Esophagus squamous epithelium (tissue), 5 donors: ENCODE measurements around the gene SPDYE3. TPM values are rescaled to one million over a fixed set of nuclear protein-coding genes. Genes with fewer than 3 reads are reported as not detected.

Experiments used
- DNase-seq: peaks from one replicate; lab custom pipeline; 2025; lab: John Stamatoyannopoulos, UW
- H3K27ac ChIP-seq, 4 donors: fragments of 200-600 bp; sonication (generic); one replicate each; pipeline ENCODE4 v1.5.1; 2016 to 2019; ENCODE audit warnings: mild to moderate bottlenecking in 1 of 4
- H3K27me3 ChIP-seq, 4 donors: fragments of 200-600 bp; sonication (generic); 1 replicate in 3 of 4; 2 replicates in 1 of 4; pipeline versions ENCODE4 v1.5.1 to v1.6.0; 2017 to 2021; ENCODE audit warnings: antibody characterized with exemption in 1 of 4
- H3K36me3 ChIP-seq, 3 donors: fragments of 200-600 bp; sonication (generic); one replicate each; pipeline ENCODE4 v1.5.1; 2016 to 2019
- H3K4me1 ChIP-seq, 3 donors: fragments of 200-600 bp; sonication (generic); one replicate each; pipeline ENCODE4 v1.5.1; 2017 to 2019
- H3K4me3 ChIP-seq, 4 donors: fragments of 200-600 bp; sonication (generic); 1 replicate in 3 of 4; 2 replicates in 1 of 4; pipeline ENCODE4 v1.5.1; 2016 to 2019; ENCODE audit warnings: mild to moderate bottlenecking in 2 of 4, moderate library complexity in 1 of 4
- H3K9me3 ChIP-seq, 3 donors: fragments of 200-600 bp; sonication (generic); one replicate each; pipeline ENCODE4 v1.5.1; 2016 to 2019
- POLR2A ChIP-seq, 4 donors: fragments of 450-650 bp; IDR thresholded peaks; one replicate each; pipeline ENCODE4 v1.6.1; 2017; ENCODE audit warnings: antibody characterized with exemption in 4 of 4, mild to moderate bottlenecking in 4 of 4, moderate library complexity in 3 of 4
- WGBS, 2 donors: methylation state at CpG; one replicate each; pipeline ENCODE4 v1.1.5; 2018; 5-methylcytosine and 5-hydroxymethylcytosine counted together
- intact Hi-C: fragments of 100-400 bp; cut with DNase I; formaldehyde crosslinking; loops from one replicate; pipeline ENCODE4 v1.15.0; 2022
- total RNA-seq, 4 donors: library from RNA; depleted of rRNA; stranded (reverse); fragments of >200 nt; gene quantifications; one replicate each; pipeline ENCODE4 v1.1.0, GENCODE V29; 2016
- TF ChIP-seq, protein P1 (sequence below), 6 experiments: fragments of 450-650 bp in 4 of 6; fragments of 200-600 bp in 2 of 6; sonication (generic) in 2 of 6; IDR thresholded peaks; one replicate each; pipeline ENCODE4 v1.5.1; 2016 to 2019; ENCODE audit warnings: antibody characterized with exemption in 6 of 6, mild to moderate bottlenecking in 4 of 6, moderate library complexity in 4 of 6
- donor health status: DM: yes; HTN: yes; CAD: no.

Gene SPDYE3
- total RNA-seq, 4 donors from 2014 or later = not detected

DNA sequence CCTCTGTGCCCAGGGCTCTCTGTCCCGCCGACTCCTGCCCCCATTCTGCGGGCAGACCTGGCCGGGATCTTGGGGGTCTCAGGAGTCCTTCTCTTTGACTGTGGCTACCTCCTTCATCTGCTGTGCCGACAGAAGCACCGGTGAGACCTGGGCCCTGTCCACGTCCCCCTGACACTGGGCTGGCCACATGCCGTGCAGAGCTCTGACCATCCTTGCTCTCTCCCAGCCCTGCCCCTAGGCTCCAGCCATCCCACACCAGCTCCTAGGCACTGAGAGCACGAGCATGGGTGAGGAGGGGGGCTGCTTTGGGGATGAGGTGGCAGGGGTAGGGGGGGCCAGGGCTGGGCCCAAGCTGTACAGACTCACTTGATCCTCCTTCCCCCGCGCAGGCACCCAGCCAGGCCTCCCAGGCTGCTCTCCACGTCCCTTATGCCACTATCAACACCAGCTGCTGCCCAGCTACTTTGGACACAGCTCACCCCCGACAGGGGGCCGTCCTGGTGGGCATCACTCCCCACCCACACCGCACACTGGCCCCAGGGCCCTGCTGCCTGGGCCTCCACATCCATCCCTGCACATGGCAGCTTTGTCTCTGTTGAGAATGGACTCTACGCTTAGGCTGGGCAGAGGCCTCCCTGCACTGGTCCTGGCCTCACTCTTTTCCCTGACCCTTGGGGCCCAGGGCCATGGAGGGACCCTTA, 45.6 kb downstream of the SPDYE3 start:
- no peaks in the 10 kb centered on the region for H3K4me1 ChIP-seq
- WGBS, 2 donors = 88 to 96% methylated on average over 4 to 9 of the region's 16 CpGs
- H3K4me3 ChIP-seq = no peak overlapping the region
- TF ChIP-seq POLR2A (IDR thresholded peaks at IDR 0.05) = no peak
- TF ChIP-seq, protein P1, sequence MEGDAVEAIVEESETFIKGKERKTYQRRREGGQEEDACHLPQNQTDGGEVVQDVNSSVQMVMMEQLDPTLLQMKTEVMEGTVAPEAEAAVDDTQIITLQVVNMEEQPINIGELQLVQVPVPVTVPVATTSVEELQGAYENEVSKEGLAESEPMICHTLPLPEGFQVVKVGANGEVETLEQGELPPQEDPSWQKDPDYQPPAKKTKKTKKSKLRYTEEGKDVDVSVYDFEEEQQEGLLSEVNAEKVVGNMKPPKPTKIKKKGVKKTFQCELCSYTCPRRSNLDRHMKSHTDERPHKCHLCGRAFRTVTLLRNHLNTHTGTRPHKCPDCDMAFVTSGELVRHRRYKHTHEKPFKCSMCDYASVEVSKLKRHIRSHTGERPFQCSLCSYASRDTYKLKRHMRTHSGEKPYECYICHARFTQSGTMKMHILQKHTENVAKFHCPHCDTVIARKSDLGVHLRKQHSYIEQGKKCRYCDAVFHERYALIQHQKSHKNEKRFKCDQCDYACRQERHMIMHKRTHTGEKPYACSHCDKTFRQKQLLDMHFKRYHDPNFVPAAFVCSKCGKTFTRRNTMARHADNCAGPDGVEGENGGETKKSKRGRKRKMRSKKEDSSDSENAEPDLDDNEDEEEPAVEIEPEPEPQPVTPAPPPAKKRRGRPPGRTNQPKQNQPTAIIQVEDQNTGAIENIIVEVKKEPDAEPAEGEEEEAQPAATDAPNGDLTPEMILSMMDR (IDR thresholded peaks at IDR 0.05) = no peak
- H3K9me3 ChIP-seq = no peaks in the 10 kb centered on the region
- no peak for DNase-seq
- no peaks in the 10 kb centered on the region for H3K27me3 ChIP-seq
- H3K36me3 ChIP-seq = peaks cover 46 to 100% (median 65%) of the 10 kb centered on the region in 3 donors
- intact Hi-C loops = loop anchor here (10.0 kb wide), 1 partner anchor 118 kb away; no protein-coding TSS in a partner anchor
- H3K27ac ChIP-seq = no peak overlapping the region

DNA sequence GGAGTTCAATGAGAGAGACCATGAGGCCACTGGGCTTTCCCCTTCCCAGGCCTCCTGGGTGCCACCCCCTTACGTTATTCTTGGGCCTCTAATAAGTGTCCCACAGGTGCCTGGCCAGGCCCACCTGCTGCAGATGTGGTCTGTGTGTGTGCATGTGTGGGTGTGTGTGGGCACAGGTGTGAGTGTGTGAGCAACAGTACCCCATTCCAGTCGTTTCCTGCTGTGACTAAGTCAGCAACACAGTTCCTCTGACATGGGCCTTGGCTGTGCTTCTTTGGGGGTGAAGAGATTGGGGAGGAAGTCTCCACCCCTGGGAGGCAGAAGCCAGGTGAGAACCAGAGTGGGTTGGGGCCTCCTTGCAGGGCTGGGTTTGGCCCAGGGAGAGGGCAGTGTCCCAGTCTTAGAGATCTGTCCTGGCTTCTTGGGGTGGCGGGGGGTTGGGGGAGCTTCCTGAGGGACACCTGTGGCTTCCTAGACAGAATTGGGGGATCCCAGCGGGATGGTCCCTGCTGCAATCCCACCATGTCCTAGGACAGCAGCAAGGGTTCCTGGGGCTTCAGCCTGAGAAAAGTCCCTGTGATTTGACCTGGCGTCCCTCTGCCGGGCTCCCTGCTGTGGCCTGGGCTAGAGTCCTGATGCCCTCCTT, 46.3 kb downstream of the SPDYE3 start:
- no peak for DNase-seq
- Histone ChIP-seq H3K36me3 (peaks cover 46 to 100% (median 65%) of the 10 kb centered on the region in 3 donors), H3K4me3 (no peak overlapping the region), H3K27me3 (no peaks in the 10 kb centered on the region), H3K27ac (no peak overlapping the region), H3K4me1 (no peaks in the 10 kb centered on the region), H3K9me3 (no peaks in the 10 kb centered on the region)
- intact Hi-C loops = loop anchor here (10.0 kb wide), 1 partner anchor 119 kb away; no protein-coding TSS in a partner anchor
- WGBS, 2 donors = 86 to 90% methylated on average over 1 to 2 of the region's 6 CpGs
- TF ChIP-seq, protein P1 (IDR thresholded peaks at IDR 0.05) = no peak
- TF ChIP-seq POLR2A (IDR thresholded peaks at IDR 0.05) = no peak

DNA sequence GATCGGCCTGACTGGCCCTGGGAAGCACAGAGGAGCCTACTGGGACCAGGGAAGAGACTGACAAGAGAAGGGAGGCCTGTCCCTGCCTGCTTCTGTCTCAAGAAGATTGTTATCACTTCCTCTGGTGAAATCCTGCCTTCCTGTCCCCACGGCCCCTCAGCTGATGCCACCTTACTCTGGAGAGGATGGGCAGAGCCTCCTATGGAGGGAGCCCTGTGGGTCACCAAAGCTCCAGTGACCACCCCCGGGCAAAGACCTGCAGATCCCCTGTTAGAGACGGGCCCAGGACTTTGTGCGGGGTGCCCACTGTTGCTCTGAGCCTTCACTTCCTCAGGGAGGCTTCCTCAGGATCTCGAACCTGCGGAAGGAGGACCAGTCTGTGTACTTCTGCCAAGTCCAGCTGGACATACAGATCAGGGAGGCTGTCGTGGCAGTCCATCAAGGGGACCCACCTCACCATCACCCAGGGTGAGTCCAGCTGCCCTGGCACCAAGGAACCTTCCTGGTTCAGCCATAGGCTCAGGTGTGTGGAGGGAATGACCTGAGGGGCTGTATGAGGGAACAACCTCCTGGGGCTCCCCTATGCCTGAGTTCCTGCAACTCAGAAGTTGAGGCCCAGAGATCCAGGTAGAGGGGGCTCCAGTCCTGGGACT, 49.0 kb downstream of the SPDYE3 start:
- intact Hi-C loops = loop anchor here (10.0 kb wide), 1 partner anchor 122 kb away; no protein-coding TSS in a partner anchor
- Histone ChIP-seq H3K27me3 (no peaks in the 10 kb centered on the region), H3K36me3 (peaks cover 49 to 100% (median 63%) of the 10 kb centered on the region in 3 donors), H3K27ac (no peak overlapping the region), H3K9me3 (no peaks in the 10 kb centered on the region), H3K4me1 (no peaks in the 10 kb centered on the region), H3K4me3 (no peak overlapping the region)
- no peak for DNase-seq
- 81% methylated on average over 4 of the region's 8 CpGs; no CpG with 5 or more reads in 1 of the 2 donors for WGBS, 2 donors
- TF ChIP-seq, protein P1 (IDR thresholded peaks at IDR 0.05) = no peak
- no peak for TF ChIP-seq POLR2A (IDR thresholded peaks at IDR 0.05)

DNA sequence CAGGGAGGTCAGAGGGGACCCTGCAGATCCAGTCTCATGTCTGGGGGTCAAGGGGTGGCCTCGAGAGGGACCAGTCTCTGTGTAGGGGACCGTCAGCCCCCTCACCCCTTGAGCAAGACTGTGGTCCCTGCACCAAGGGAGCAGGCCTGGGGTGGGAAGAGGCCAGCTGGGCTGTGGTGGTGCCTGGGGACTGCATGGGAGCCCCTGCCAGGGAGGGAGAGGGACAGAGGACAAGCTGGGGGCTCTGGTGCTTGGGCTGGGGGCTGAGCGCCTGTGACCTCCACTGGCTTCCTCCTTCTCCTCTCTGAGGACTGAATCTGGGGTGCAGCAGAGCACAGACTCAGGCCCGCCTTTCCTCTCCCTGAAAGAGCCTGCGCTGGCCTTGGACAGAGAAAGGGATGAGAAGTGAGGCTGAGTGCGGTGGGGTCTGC, 49.6 kb downstream of the SPDYE3 start:
- H3K4me3 ChIP-seq = no peak overlapping the region
- H3K4me1 ChIP-seq = no peaks in the 10 kb centered on the region
- intact Hi-C loops = loop anchor here (10.0 kb wide), 1 partner anchor 122 kb away; no protein-coding TSS in a partner anchor
- TF ChIP-seq, protein P1 (IDR thresholded peaks at IDR 0.05) = no peak
- TF ChIP-seq POLR2A (IDR thresholded peaks at IDR 0.05) = no peak
- H3K27ac ChIP-seq = no peak overlapping the region
- peaks cover 43 to 100% (median 65%) of the 10 kb centered on the region in 3 donors for H3K36me3 ChIP-seq
- H3K27me3 ChIP-seq = no peaks in the 10 kb centered on the region
- 80% methylated on average over 1 of the region's 6 CpGs; no CpG with 5 or more reads in 1 of the 2 donors for WGBS, 2 donors
- DNase-seq = no peak
- no peaks in the 10 kb centered on the region for H3K9me3 ChIP-seq
